GM18505 (cell line): Measurements from ENCODE around the gene GNAZ.

Experiments used
- ATAC-seq: cut with Tn5 transposase; IDR thresholded peaks from one replicate; pipeline ENCODE4 v1.9.1; 2021; ENCODE audit not compliant: unreplicated experiment
- POLR2A ChIP-seq: IDR thresholded peaks from 4 replicates; pipeline ENCODE4 v1.6.1; 2011; ENCODE audit warnings: borderline replicate concordance; ENCODE audit not compliant: insufficient read depth, insufficient read length; ENCODE audit errors: extremely low read depth

The GNAZ gene

DNA sequence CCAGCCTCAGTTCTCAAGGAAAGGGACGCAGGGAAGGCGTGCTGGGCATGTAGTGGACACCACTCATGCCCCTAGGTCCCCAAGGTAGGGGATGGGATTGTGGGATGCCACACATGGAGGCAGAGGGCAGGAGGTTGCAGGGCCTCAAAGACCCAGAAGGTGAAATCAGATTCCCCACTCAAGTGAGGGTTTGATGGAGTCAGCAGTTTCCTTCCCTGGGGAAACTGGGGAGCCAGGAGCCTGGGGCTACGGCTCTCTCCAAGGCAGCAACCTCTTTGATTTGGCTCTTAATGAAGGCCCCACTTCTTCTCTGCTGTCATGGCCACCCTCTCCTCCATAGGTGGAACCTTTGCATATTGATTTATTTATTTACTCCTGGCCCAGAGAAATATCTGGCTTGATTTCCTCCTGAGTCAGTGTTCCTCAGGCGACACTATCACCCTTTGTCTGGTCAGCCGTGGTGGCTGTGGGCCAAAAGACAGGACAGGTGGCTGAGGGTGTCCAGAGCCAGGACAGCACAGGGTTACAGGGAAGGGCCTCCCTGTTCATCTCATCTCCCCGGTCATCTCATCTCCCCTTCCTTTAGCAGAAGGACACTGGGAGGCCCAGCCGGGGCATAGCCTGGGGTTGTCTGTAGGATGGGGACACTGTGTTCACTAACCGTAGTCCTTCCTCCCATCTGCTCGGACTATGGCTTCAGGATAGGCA lies 9.6 kb downstream of the GNAZ start:
- no peak for TF ChIP-seq POLR2A
- ATAC-seq = no peak

DNA sequence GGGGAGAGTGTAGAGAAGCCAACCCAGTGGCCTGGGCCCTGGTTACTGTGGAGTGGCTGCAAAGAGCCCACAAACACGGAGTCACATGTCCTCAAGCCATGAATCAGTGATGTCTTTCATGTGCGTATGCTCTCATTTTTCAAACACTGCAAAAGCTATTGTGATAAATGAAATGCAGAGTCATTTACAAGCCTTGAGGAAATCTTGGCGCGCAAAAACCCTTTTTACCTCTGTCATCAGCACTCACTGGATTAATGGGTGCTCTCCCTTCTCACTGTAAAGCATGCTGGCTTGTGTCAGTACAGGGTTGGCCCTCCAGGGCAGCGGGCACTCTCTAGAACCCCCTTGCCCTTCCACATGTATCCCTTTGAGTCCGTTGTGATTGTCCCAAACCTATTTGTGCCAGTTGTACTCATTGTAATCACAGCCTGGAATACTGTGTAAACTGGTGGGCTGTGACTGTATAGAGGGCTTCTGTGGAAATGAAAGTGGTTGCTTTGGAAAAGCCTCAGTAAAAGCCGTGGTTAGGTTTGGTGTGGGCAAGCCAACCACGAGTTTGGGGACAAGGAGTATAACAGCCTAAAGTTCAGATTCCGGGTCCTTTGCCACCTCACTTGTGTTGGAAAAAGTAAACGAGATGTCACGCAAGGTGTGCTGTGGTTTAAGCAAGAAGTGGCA lies 10.4 kb downstream of the GNAZ start:
- ATAC-seq = no peak
- no peak for TF ChIP-seq POLR2A

DNA sequence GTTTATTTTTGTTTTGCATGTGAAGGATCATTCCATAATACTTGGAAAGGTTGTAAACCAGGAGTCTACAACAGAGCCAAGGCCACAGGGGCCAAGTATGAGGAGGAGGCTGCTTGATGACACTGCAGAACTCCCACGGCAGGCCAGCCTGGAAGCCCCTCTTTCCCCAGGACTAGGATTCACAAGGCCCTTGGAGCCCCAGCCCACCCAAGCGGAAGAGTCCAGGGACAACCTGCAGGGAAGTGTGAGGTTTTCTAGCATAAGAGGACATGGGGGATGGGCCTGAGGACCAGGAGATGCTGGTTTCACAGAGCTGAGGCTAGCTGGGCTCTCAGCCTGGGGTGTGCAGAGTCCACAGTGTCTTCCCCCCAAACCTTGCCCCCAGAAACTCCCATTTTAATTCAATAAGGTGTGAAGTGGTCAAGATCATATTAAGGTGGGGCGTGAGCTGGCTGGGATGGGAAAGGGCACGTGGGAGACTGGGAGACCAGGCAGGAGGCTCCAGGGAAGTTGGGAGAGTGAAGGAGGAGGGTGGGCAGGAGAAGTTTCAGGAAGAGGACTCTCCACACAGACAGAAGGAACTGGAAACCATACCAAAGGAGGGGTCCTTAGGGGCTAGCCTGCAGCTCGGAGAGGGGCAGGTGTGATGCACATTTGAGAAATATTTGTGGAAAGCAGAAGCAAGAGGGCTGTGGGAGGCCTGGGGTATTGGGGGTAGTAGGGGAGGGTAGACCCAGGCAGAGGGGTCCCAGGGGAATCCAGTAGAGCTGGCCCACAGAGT lies 12.4 kb downstream of the GNAZ start:
- ATAC-seq = no peak
- no peak for TF ChIP-seq POLR2A

DNA sequence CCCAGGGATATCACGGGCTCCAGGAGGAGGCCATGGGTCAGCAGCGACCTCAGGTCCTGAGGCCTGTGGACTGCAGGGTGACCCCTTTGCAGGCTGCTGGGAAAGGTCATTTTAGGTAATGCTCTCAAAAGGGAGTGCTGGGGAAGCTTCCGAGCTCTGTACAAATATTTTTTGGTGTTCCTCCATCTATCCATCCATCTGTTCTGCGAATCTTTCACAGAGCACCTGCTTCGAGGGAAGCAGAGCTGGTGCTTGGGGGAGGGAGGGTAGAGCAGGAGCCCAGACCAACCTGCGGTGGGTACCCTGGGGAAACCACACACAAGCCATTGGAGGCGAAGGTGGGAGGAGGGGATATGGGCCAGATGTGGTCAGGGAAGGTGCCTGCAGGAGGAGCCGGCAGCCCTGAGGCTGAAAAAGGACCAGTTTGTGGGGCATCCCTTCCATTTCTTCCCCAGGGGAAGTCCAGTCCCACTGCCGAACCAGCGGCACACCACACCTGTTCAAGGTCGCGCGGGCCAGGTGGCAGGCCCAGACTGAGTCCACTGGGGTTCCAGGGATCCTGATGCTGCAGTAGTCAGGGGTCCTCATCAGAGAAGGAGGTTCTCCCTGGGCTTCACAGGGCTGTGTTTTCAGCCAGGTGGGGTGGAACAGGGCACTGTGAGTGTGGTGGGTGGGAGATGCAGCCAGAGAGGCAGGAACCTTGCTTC lies 13.1 kb downstream of the GNAZ start:
- no peak for TF ChIP-seq POLR2A
- no peak for ATAC-seq

DNA sequence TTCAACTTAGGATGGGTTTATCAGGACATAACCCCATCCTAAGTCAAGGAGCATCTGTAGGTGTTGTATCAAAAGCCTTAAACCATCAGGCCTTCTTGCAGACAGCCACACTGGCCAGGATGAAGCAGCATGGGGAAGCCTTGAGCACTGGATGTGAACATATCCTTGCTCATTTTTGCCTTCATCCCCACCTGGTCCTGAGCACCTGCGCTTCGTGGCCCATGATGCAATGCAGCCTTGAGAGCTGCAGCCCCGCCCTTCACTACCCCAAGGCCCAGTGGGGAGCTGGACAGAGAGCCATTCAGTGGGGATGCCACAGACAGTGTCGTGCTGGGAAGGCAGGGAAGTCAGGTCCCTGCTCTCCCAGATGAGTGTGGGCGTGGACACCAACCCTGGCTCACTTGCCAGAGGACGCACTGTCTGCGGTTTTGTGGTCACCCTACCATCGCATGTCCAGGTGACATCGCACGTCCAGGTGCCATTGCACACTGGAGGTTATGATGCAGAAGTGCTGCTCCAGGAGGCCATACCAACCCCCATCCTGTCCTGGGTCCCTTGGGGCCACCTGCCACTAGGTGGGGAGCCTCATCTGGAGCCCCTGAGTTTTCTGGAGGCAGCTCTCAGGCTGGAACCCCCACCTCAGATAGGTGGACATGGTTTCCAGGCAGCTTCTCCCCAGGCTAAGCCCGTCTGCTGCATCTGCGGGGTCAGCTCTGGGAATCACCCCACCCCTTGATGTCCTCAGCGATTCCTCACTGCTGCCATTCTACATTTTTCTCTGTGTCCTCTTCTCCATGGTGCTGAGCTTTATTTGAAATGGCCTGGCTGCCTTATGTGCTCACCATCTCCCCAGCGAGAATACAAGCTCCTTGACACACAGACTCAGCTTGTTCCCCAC lies 14.4 kb downstream of the GNAZ start:
- no peak for TF ChIP-seq POLR2A

DNA sequence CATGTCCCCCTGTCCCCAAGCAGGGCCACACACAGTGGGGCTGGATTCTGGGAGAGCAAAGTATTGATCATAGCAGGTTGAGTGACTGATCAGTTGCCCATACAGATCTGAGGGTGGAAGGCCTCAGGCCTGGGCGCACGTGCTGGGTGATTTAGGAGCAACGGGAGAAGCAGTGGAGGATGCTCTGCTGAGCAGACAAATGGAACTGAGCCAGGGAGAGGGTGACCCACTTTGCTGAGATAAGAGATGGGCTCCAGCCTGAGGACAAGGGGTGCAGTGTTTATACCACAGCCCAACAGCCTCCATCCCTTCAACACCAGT lies 15.0 kb downstream of the GNAZ start:
- ATAC-seq = no peak
- no peak for TF ChIP-seq POLR2A

More for the DNA sequence above, 14.4 kb downstream of the GNAZ start:
- no peak for ATAC-seq

DNA sequence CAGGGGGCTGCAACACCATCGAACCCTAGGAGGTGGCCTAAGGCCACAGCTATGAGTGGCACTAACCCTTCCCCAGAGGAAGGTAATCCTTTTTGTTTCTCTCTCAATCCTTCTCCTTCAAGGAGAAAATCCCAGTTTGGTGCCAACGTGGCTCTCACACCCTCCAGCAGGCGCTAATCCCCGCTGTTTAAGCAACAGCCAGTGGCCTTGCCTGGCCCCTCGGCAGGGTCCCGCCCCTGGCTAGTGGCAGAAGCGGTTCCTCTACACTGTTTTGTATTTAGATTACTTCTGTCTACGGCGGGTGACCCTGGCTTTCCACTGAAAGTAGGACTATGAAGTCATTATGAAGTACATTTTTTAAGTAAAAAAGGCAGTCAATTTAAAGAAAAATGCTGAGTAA lies 15.5 kb downstream of the GNAZ start:
- ATAC-seq = no peak

DNA sequence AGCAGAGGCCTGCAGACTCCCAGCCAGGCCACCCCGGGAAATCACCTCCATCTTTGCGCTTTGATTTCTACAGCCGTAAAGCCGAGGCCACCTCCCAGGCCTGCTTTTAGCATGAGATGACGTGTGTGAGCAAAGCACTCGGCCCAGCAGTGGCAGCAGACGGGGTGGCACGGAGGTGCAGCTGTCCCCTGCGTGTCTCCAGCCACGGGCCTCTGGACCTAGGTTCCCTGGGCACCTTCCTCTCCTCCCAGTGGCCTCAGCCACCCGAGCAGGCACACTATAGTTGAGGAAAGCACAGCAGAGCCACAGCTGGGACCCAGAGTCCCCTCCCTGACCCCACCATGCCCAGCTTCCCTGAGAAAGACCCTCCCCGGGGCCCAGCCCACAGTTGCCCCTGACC lies 15.9 kb downstream of the GNAZ start:
- no peak for TF ChIP-seq POLR2A
- no peak for ATAC-seq

More for the DNA sequence above, 15.5 kb downstream of the GNAZ start:
- no peak for TF ChIP-seq POLR2A

DNA sequence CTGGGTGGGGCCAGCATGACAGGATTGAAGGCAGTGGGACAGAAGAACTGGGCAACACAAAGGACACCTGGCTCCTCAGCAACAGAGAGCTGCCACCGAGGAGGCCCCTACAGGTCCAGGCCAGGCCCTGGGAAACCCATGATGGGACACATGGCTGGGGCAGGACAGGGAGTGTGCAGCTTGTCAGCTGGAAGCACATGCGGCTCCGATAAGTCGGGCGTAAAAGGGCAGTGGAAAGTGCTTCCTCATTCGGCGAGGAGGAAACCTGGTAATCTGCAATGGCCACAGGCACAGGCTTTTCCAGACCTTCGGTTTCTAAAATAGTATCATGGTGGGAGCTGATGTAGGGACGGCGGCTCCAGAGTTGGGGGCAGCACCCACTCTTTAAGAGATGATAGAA lies 16.5 kb downstream of the GNAZ start:
- no peak for ATAC-seq
- TF ChIP-seq POLR2A = no peak

DNA sequence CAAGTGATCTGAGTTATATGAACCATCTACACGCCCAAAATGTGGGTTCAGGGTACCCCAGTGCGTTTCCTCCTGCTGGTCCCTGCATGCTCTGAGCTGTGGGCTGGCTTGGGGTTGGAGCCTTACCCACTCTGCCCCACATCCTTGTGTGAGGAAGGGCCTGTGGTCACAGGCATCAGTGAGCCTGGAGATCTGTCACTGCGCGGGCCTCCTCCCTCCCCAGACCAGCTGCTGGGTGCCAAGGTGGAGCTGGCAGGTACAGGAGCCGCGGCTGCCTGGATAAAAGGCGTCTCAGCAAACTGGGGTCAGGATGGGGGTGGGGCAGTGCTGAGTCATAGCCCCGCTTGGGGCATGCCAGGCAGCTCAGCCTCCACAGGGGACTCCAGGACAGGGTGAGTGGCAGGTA lies 17.9 kb downstream of the GNAZ start:
- no peak for ATAC-seq
- no peak for TF ChIP-seq POLR2A

DNA sequence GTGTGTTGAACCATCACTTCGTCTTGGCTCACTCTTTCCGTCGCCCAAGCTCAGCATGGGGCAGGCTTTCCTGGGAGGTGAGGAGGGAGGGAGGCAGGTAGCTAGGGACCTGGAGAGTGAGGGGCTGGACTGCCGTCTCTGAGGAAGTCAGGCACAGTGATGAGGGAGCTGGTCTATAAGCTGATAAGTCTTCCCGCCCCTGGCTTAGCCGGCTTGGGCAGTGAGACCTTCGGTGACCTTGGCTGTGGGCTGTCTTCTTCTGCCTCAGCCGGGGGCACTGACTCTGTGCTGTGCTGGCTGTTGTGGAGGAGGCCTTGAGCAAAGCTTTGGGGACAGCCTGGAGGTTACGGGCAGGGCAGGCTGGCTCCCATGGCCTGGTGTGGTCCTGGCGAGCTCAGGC lies 18.7 kb downstream of the GNAZ start:
- no peak for TF ChIP-seq POLR2A
- no peak for ATAC-seq

DNA sequence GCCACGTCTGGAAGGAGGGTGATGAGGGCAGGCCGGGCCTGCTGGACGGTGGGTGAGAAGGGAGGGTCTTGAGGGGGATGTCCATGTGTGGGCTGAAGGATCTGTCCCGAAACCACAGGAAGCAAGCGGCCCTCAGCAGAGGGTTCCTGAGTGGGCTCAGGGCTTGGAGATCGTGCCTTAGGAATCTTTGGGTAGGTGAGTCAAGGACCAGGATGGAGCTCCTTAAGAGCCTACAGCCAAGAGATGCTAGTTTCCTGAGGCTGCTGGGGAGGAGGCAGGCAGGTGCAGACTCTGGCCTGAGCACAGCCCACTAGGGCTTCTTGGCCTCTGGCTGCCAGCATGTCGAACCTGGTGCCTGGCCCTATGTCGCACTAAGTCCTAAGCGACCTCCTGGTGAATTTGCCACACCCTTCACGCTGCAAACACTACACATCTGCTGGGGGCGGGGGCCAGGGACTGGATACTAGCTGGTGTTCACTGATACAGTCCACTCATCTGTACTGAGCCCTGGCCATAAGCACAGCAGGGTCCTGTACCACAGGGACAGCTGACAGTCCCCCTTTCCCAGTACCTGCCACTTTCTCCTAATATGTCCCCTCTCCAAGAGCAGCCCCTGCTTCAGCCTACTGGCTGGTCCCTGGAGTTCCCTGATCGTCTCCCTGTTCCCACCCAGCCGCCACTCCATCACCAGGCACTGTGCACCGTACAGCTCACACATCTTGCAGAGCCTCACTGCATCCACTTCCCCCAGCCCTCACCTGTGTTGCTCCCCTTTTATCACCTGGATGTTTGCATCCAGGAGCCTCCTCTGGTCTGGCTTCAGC lies 19.5 kb downstream of the GNAZ start:
- no peak for TF ChIP-seq POLR2A
- no peak for ATAC-seq

DNA sequence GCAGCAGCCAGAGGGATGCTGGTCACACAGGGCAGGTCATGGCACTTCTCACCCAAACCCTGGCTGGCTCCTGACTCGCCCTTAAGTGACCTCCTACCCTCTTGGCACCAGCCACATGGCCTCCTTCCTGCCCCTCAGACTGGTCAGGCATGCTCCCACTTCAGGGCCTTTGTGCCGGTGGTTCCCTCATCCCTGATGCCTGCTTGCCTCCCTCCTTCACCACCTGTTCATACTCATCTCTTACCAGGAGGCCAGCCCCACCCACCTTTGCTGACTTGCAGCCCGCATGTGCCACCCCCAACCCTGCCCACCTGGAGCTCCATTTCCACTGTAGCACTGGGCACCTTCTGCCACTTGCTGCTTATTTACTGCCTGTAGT lies 20.1 kb downstream of the GNAZ start:
- no peak for TF ChIP-seq POLR2A
- no peak for ATAC-seq

DNA sequence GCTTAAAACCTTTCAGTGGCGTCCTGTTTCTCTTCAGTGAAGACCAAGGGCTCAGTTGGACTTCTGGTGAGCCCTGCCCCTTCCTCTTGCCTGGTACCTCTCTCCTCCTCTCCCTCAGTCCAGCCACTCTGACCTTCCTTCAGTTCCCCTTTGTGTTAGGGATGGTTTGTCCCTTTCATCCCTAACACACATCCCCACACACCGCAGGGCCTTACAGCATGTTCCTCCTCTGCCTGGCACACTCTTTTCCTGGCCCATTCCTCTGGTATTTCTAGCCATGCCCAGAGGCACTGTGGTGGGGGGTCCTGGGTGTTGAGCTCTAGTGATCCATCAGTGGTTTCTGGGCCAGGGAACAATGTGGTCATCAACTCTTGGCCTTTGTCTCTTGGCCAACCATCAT lies 21.4 kb downstream of the GNAZ start:
- no peak for TF ChIP-seq POLR2A
- no peak for ATAC-seq
